Esophagus muscularis mucosa (tissue), 3 donors: ENCODE results near the gene GRIA2.

Experiments
- CTCF ChIP-seq, 3 experiments: fragments of 200-600 bp in 2 of 3; fragments of 450-650 bp in 1 of 3; sonication (generic) in 2 of 3; IDR thresholded peaks; one replicate each; pipeline ENCODE4 v1.5.1; 2017 to 2019; ENCODE audit warnings: antibody characterized with exemption in 3 of 3, mild to moderate bottlenecking in 2 of 3, moderate library complexity in 1 of 3
- POLR2A ChIP-seq: fragments of 450-650 bp; IDR thresholded peaks from one replicate; pipeline ENCODE4 v1.6.1; 2017; ENCODE audit warnings: antibody characterized with exemption, moderate library complexity, mild to moderate bottlenecking, low read depth

- no peak for TF ChIP-seq POLR2A
- no peak for TF ChIP-seq CTCF (IDR thresholded peaks at IDR 0.05)
These were observed 23.8 kb downstream of the GRIA2 start for GRCh38 chr4:157244348-157244747.
